ENCODE results near the gene TMEM253. TPM values are rescaled to one million over a fixed set of nuclear protein-coding genes. Genes with fewer than 3 reads are reported as not detected.

Gene TMEM253
- total RNA-seq, 2 donors from 2014 or later, result not detected

- no peak for DNase-seq (ENCODE audit: low spot score)
- intact Hi-C loops (cut with DNase I), result no loop called here
Measured at GRCh38 chr14:21121122-21121521, 20.3 kb downstream of the TMEM253 start.

DNA sequence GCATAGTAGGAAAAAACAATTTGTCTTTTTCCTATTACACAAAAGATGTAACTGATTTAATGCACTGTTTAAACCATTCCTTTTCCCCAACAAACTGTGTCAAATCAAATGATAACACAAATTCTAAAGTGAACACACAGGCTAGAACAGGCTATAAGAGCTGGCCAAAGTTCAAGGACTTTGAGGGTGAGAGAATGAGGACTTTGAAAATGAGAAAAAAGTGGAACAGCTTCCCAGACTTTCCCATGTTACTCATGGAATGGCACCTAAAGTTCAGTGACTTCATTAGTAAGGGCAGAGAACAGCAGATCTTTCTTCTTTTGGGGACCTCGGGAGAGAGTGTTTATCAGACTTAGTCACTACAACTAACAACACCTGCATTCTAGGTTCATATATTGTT, 22.6 kb downstream of the TMEM253 start:
- intact Hi-C loops (cut with DNase I), result no loop called here
- no peak for DNase-seq (ENCODE audit: low spot score)

GRCh38 chr14:21133901-21134300, 33.0 kb downstream of the TMEM253 start:
- no peak for DNase-seq (ENCODE audit: low spot score)
- intact Hi-C loops (cut with DNase I), result no loop called here

DNA sequence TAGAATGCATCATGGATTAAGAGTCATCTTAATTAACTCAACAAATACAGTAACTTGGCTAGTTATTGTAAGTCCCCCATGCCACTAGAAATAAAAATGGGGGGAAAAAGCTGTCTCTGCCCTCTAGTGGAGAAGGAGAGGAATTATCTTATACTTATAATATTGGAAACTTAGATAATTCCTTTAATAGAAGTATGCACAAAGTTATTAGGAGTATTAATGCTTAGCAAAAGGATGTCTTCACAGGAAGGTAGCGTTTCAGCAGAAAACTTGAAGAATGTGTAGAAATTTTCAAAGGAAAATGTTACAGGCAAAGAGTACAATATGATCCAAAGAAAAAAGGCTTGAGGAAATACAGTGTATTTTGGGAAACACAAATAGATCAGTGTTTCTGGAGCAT, 35.2 kb downstream of the TMEM253 start:
- intact Hi-C loops (cut with DNase I), result no loop called here
- DNase-seq (ENCODE audit: low spot score), result no peak

DNA sequence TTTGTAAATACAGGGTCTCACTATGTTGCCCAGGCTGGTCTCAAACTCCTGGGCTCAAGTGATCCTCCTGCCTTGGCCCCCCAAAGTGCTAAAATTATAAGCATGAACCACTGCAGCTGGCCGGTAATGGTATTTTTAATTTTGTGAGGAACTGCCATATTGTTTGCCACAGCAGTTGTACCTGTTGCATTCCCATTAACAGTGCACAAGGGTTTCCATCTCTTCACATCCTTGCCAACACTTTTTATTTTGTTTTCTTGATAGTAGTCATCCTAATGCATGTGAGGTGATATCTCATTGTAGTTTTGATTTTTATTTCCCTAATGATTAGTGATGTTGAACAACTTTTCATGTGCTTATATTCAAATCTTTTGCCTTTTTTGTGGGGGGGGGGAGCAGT, 41.5 kb downstream of the TMEM253 start:
- DNase-seq (ENCODE audit: low spot score), result no peak
- intact Hi-C loops (cut with DNase I), result no loop called here

DNA sequence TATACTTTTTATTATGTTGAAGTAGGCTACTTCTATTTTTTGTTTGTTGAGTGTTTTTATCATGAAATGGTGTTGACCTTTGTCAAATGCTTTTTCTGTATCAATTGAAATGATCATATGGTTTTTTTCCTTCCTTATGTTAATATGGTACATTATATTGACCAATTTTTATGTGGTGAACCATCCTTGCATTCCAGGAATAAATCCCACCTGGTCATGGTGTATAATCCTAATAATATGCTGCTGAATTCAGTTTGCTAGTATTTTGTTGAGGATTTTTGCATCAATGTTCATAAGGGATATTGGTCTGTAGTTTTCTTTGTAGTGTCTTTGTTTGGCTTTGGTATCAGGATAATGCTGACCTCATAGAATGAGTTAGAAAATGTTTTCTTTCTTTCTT, 44.6 kb downstream of the TMEM253 start:
- no peak for DNase-seq (ENCODE audit: low spot score)
- intact Hi-C loops (cut with DNase I), result no loop called here

DNA sequence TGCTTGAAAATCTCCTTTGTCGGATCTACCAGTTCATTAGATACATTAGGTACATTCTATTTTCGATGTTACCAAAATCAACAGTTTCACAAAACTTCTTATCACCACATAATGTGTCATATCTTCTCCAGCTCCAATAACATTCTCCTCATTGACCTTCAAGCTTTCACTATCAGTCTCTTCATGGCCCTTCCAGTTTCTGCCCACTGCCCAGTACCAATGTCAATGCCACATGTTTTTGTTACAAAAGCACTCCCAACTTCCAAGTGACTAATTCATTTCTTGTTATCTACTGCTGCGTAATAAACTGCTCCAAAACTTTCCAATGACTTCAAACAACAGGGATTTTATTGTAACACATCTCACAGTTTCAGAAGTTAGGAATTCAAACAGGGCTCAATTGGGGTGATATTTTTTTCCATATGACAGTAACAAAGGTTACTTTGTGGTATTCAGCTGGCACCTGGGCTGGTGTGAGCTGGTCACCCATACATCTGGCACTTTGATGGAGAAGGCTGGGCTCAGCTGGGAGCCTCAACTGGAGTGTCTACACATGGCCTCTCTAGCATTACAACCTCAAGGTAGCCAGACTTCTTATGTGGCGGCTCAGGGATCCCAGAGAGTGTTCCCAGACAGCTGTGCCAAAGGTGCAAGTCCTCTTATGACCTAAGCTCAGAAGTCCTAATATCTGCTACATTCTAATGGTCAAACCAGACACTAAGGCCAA, 48.9 kb downstream of the TMEM253 start:
- DNase-seq (ENCODE audit: low spot score), result no peak
- intact Hi-C loops (cut with DNase I), result no loop called here

Other genes starting within 250 kb of the TMEM253 start
- gene RNASE3, start 209.7 kb upstream of the TMEM253 start, total RNA-seq, result under 1 TPM; 0.48 to 0.60 TPM
- gene RNASE2, start 145.6 kb upstream of the TMEM253 start, total RNA-seq, result 1 to 10 TPM; 3.7 to 9.7 TPM
- 10 to 100 TPM; 30.1 to 33.5 TPM for gene METTL17, start 111.1 kb upstream of the TMEM253 start, total RNA-seq
- gene SLC39A2, start 101.8 kb upstream of the TMEM253 start, total RNA-seq, result 1 to 10 TPM in 1 of 2 donors, under 1 TPM in 1; 0.24 to 1.1 TPM
- gene NDRG2, start 76.0 kb upstream of the TMEM253 start, total RNA-seq, result 10 to 100 TPM; 78.0 to 80.7 TPM
- gene TPPP2, start 70.8 kb upstream of the TMEM253 start, total RNA-seq, result not detected
- not detected for gene RNASE13, start 66.3 kb upstream of the TMEM253 start, total RNA-seq
- not detected for gene RNASE7, start 58.7 kb upstream of the TMEM253 start, total RNA-seq
- gene RNASE8, start 43.2 kb upstream of the TMEM253 start, total RNA-seq, result not detected
- gene ARHGEF40, start 30.8 kb upstream of the TMEM253 start, total RNA-seq, result 10 to 100 TPM; 41.4 to 48.6 TPM
- 10 to 100 TPM; 27.0 to 37.6 TPM for gene ZNF219, start 2.4 kb upstream of the TMEM253 start, total RNA-seq
- gene OR5AU1, start 55.0 kb downstream of the TMEM253 start, total RNA-seq, result not detected
- gene HNRNPC, start 168.4 kb downstream of the TMEM253 start, total RNA-seq, result 100 to 1,000 TPM; 239 to 283 TPM
- under 1 TPM; 0.10 to 0.88 TPM for gene RPGRIP1, start 179.0 kb downstream of the TMEM253 start, total RNA-seq